Measurements from ENCODE around the gene KRTAP12-3.

The KRTAP12-3 gene

DNA sequence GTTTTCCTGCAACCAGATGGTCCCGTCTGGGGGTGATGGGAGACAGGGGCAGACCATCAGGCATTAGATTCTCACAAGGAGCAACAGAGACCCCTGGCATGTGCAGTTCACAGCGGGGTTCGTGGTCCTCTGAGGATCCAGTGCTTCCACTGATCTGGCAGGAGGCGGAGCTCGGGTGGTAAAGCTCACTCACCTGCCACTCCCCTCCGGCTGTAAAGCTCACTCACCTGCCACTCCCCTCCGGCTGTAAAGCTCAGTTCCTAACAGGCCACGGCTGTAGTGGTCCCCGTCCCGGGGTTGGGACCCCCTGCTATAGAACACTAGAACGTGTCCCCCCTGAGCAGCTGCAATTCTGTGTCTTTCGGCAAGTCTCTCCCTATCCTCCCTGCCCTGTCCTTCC lies 43.8 kb downstream of the KRTAP12-3 start:
- no peak overlapping the region for H3K4me2 ChIP-seq
- no peak overlapping the region for H3K27ac ChIP-seq
- H3K36me3 ChIP-seq (ENCODE audit: insufficient read depth), result no peaks in the 10 kb centered on the region
- H3K4me1 ChIP-seq (ENCODE audit: low read depth, poor library complexity, severe bottlenecking), result no peaks in the 10 kb centered on the region
- no peaks in the 10 kb centered on the region for H4K20me1 ChIP-seq (ENCODE audit: insufficient read depth)
- H3K9ac ChIP-seq, result no peak overlapping the region
- no peaks in the 10 kb centered on the region for H3K79me2 ChIP-seq (ENCODE audit: insufficient read depth, low read depth)
- peaks cover 82% of the 10 kb centered on the region for H3K27me3 ChIP-seq (ENCODE audit: insufficient read depth, low read depth)
- no peak for TF ChIP-seq CTCF (conservative IDR thresholded peaks at IDR 0.05; ENCODE audit: low read depth, low read length)
- H2AFZ ChIP-seq (ENCODE audit: low read depth), result no peak overlapping the region
- H3K4me3 ChIP-seq (IDR thresholded peaks at IDR 0.05; ENCODE audit: insufficient read depth, low read depth, low read length), result no peak overlapping the region

- Histone ChIP-seq H3K36me3 (ENCODE audit: insufficient read depth) (no peaks in the 10 kb centered on the region), H3K79me2 (ENCODE audit: insufficient read depth, low read depth) (no peaks in the 10 kb centered on the region), H2AFZ (ENCODE audit: low read depth) (no peak overlapping the region), H3K9ac (no peak overlapping the region), H3K4me2 (no peak overlapping the region), H3K27me3 (ENCODE audit: insufficient read depth, low read depth) (peaks cover 80% of the 10 kb centered on the region), H4K20me1 (ENCODE audit: insufficient read depth) (no peaks in the 10 kb centered on the region), H3K27ac (no peak overlapping the region), H3K4me1 (ENCODE audit: low read depth, poor library complexity, severe bottlenecking) (no peaks in the 10 kb centered on the region), H3K4me3 (IDR thresholded peaks at IDR 0.05; ENCODE audit: insufficient read depth, low read depth, low read length) (no peak overlapping the region)
- TF ChIP-seq CTCF (conservative IDR thresholded peaks at IDR 0.05; ENCODE audit: low read depth, low read length), result no peak
Observed at GRCh38 chr21:44702111-44702972, 44.6 kb downstream of the KRTAP12-3 start.

DNA sequence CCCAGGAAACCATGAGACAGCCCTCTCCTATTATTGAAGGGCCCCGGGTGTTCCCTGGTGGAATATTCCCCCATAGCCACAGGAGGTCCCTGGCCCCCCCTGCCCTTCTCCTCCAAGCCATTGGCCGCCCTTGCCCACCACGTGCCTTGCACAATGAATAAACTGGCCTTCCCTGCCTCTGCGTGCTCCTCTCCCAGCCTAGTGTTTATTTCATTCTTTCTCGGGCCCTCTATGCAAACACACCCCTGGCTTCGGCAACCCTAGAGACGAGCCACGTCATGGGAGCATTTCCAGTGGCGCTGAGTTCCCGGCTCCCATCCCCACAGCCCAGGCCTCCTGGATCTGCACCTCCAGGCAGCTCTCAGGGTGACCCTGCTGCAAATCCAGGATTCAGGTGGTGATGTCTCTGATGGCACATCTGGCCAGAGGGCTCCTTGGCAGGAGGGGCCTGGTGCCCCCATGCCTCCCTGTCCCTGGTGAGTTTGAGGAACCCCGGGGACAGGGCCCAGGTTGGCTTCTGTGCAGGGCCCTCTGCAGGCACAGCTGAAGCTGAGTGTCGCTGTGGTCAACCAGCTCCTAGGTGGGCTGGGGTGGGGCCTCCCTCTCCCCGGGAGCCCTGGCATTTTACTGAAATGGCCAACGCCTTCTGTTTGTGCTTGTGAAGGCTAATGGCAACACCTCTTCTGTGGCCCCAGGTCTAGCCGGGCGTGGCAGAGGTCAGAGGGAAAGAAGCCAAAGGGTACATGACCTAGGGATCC lies 45.4 kb downstream of the KRTAP12-3 start:
- Histone ChIP-seq H3K27me3 (ENCODE audit: insufficient read depth, low read depth) (peaks cover 80% of the 10 kb centered on the region), H3K4me2 (no peak overlapping the region), H4K20me1 (ENCODE audit: insufficient read depth) (no peaks in the 10 kb centered on the region), H3K9ac (no peak overlapping the region), H3K27ac (no peak overlapping the region), H3K79me2 (ENCODE audit: insufficient read depth, low read depth) (no peaks in the 10 kb centered on the region), H2AFZ (ENCODE audit: low read depth) (no peak overlapping the region), H3K4me3 (IDR thresholded peaks at IDR 0.05; ENCODE audit: insufficient read depth, low read depth, low read length) (no peak overlapping the region), H3K36me3 (ENCODE audit: insufficient read depth) (no peaks in the 10 kb centered on the region), H3K4me1 (ENCODE audit: low read depth, poor library complexity, severe bottlenecking) (no peaks in the 10 kb centered on the region)
- no peak for TF ChIP-seq CTCF (conservative IDR thresholded peaks at IDR 0.05; ENCODE audit: low read depth, low read length)

- no peak overlapping the region for H3K4me3 ChIP-seq (IDR thresholded peaks at IDR 0.05; ENCODE audit: insufficient read depth, low read depth, low read length)
- H3K27me3 ChIP-seq (ENCODE audit: insufficient read depth, low read depth), result peaks cover 80% of the 10 kb centered on the region
- H3K79me2 ChIP-seq (ENCODE audit: insufficient read depth, low read depth), result no peaks in the 10 kb centered on the region
- no peak overlapping the region for H3K27ac ChIP-seq
- H3K36me3 ChIP-seq (ENCODE audit: insufficient read depth), result no peaks in the 10 kb centered on the region
- H2AFZ ChIP-seq (ENCODE audit: low read depth), result no peak overlapping the region
- H3K4me1 ChIP-seq (ENCODE audit: low read depth, poor library complexity, severe bottlenecking), result no peaks in the 10 kb centered on the region
- no peak overlapping the region for H3K9ac ChIP-seq
- no peak overlapping the region for H3K4me2 ChIP-seq
- no peaks in the 10 kb centered on the region for H4K20me1 ChIP-seq (ENCODE audit: insufficient read depth)
- no peak for TF ChIP-seq CTCF (conservative IDR thresholded peaks at IDR 0.05; ENCODE audit: low read depth, low read length)
Observed at GRCh38 chr21:44703731-44704635, 46.3 kb downstream of the KRTAP12-3 start.
